Urinary bladder (tissue), 4 donors: ENCODE measurements around the gene CCNT1. TPM values are rescaled to one million over a fixed set of nuclear protein-coding genes. Genes with fewer than 3 reads are reported as not detected.
"Not testable (repeated sequence)": the region's sequence is repeated elsewhere in the genome, so short reads cannot be mapped to it uniquely, and the experiment has no call there.

ENCODE experiments used
- DNase-seq: peaks from one replicate; pipeline ENCODE4 v3.0.0-alpha.2; 2015; ENCODE audit errors: extremely low spot score
- H3K27ac ChIP-seq: one replicate; pipeline ENCODE4 v1.5.1; 2013; ENCODE audit warnings: low read depth, mild to moderate bottlenecking, moderate library complexity
- H3K36me3 ChIP-seq: one replicate; pipeline ENCODE4 v1.6.1; 2013; ENCODE audit warnings: mild to moderate bottlenecking, moderate library complexity; ENCODE audit not compliant: insufficient read depth
- H3K4me1 ChIP-seq: one replicate; pipeline ENCODE4 v1.6.1; 2013; ENCODE audit warnings: mild to moderate bottlenecking, moderate library complexity; ENCODE audit not compliant: insufficient read depth
- H3K4me3 ChIP-seq: one replicate; pipeline ENCODE4 v1.5.1; 2013; ENCODE audit warnings: low read depth, low read length
- whole genome bisulfite sequencing: extraction: QIAGEN DNeasy Blood & Tissue Kit; methylation state at CpG from one replicate; pipeline ENCODE4 v1.1.7; 2013; 5-methylcytosine and 5-hydroxymethylcytosine counted together
- polyA plus RNA-seq: library from polyadenylated mRNA; stranded (reverse); fragments of 200-250 nt; gene quantifications from one replicate; pipeline ENCODE4 v1.2.3, GENCODE V29; 2013
- small RNA-seq: library from RNA; depleted of rRNA; stranded (forward); fragments of <200 nt; gene quantifications from one replicate; pipeline ENCODE3, GENCODE V24; 2014
- total RNA-seq: library from RNA; depleted of rRNA; stranded (reverse); fragments of >200 nt; gene quantifications from one replicate; pipeline ENCODE4 v1.2.3, GENCODE V29; 2014
- donor health status: healthy with polysubstance abuse.
- donor health status: healthy.

CCNT1 gene
- total and polyA plus RNA-seq, 2 donors = 9.0 to 45.6 TPM

DNA sequence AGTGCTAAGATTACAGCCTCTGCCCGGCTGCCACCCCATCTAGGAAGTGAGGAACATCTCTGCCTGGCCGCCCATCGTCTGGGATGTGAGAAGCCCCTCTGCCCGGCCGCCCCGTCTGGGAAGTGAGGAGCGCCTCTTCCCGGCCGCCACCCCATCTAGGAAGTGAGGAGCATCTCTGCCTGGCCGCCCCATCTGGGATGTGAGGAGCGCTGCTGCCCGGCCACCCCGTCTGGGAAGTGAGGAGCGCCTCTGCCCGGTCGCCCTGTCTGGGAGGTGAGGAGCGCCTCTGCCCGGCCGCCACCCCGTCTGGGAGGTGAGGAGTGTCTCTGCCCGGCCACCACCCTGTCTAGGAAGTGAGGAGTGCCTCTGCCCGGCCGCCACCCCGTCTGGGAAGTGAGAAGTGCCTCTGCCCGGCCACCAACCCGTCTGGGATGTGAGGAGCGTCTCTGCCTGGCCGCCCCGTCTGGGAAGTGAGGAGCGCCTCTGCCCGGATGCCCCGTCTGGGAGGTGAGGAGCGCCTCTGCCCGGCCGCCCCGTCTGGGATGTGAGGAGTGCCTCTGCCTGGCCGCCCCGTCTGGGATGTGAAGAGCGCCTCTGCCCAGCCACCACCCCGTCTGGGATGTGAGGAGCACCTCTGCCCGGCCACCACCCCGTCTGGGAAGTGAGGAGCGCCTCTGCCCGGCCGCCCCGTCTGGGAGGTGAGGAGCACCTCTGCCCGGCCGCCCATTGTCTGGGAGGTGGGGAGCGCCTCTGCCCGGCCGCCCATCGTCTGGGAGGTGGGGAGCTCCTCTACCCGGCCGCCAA, 74.6 kb downstream of the CCNT1 start:
- H3K4me3 ChIP-seq, H3K36me3 ChIP-seq, H3K4me1 ChIP-seq, H3K27ac ChIP-seq, DNase-seq: not testable (repeated sequence)
- WGBS = 95% methylated on average over 54 of the region's 54 CpGs

DNA sequence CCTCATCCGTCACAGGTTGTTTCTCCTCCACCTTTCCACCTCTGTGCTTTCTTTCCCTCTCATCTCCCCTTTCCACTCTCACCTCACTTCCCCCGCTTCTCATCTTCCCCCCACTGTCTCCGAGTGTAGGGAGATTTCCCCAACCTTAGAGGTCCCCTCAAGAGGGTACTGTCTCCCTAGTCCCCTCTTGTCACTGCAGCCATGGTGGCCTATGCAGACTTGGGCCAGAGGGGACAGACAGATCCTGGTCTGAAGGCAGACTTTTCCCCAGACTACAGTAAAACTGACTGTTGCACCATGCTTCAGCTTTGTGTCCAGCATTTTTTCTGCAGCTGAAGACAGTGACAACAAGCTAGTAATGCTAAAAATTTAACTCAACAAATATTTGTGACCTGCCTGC, 75.7 kb downstream of the CCNT1 start:
- Histone ChIP-seq H3K4me3 (no peak overlapping the region), H3K27ac (no peak overlapping the region), H3K4me1 (no peaks in the 10 kb centered on the region), H3K36me3 (no peaks in the 10 kb centered on the region)
- 90% methylated on average over 3 of the region's 3 CpGs for WGBS
- no peak for DNase-seq

GRCh38 chr12:48640428-48640827, 76.1 kb downstream of the CCNT1 start:
- Histone ChIP-seq H3K4me1 (no peaks in the 10 kb centered on the region), H3K27ac (no peak overlapping the region), H3K36me3 (no peaks in the 10 kb centered on the region), H3K4me3 (no peak overlapping the region)
- no peak for DNase-seq

Small RNA genes lying within 50 kb of the gene (small RNA-seq; reads per million reads assigned to genes)
- not detected for gene MIR1291
- gene SNORA2A = 3.9 reads per million, percentile 91 among the genes with 10 or more reads in this experiment
- gene SNORA2B = 2.7 reads per million, percentile 89 among the genes with 10 or more reads in this experiment
- gene SNORA2C = 1.4 reads per million, percentile 82 among the genes with 10 or more reads in this experiment

Other genes starting within 250 kb of the CCNT1 start
- not detected for gene ANP32D, start 244.1 kb downstream of the CCNT1 start, total RNA-seq
- gene ANP32D, start 244.1 kb downstream of the CCNT1 start, polyA plus RNA-seq = not detected
- 1.5 TPM for gene C12orf54, start 234.2 kb downstream of the CCNT1 start, total RNA-seq
- 0.77 TPM for gene C12orf54, start 234.2 kb downstream of the CCNT1 start, polyA plus RNA-seq
- gene OR8S1, start 191.1 kb downstream of the CCNT1 start, total RNA-seq = not detected
- gene OR8S1, start 191.1 kb downstream of the CCNT1 start, polyA plus RNA-seq = not detected
- gene LALBA, start 146.7 kb downstream of the CCNT1 start, total RNA-seq = not detected
- not detected for gene LALBA, start 146.7 kb downstream of the CCNT1 start, polyA plus RNA-seq
- gene KANSL2, start 34.5 kb downstream of the CCNT1 start, total RNA-seq = 55.3 TPM
- 27.5 TPM for gene KANSL2, start 34.5 kb downstream of the CCNT1 start, polyA plus RNA-seq
- gene ADCY6, start 72.4 kb upstream of the CCNT1 start, total RNA-seq = 30.2 TPM
- 23.9 TPM for gene ADCY6, start 72.4 kb upstream of the CCNT1 start, polyA plus RNA-seq
- 15.1 TPM for gene CACNB3, start 101.8 kb upstream of the CCNT1 start, total RNA-seq
- gene CACNB3, start 101.8 kb upstream of the CCNT1 start, polyA plus RNA-seq = 22.2 TPM
- gene DDX23, start 135.5 kb upstream of the CCNT1 start, total RNA-seq = 52.2 TPM
- 62.8 TPM for gene DDX23, start 135.5 kb upstream of the CCNT1 start, polyA plus RNA-seq
- 0.53 TPM for gene RND1, start 149.2 kb upstream of the CCNT1 start, total RNA-seq
- 1.8 TPM for gene RND1, start 149.2 kb upstream of the CCNT1 start, polyA plus RNA-seq
- 17.7 TPM for gene FKBP11, start 208.8 kb upstream of the CCNT1 start, total RNA-seq
- 19.4 TPM for gene FKBP11, start 208.8 kb upstream of the CCNT1 start, polyA plus RNA-seq
- 25.1 TPM for gene ARF3, start 240.8 kb upstream of the CCNT1 start, total RNA-seq
- 78.6 TPM for gene ARF3, start 240.8 kb upstream of the CCNT1 start, polyA plus RNA-seq